ENCODE results near the gene C3orf33.

C3orf33 gene

DNA sequence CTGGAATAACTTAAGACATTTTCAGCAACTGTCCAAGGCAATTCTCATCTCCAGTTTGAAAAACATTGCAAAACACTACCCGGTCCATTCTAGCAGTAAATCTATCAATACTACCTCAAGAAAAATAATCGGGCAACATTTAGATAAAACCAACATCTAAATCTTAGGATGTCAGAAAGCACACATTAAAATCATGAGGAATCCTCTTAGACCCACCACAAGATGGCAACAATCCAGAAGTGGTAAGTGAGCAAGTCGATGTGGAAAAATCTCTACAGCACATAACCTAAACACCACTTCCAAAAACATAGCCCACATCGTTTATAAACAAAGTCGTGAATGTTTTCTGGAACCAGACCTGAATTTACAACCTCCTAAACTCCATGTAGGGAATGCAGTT lies 66.9 kb downstream of the C3orf33 start:
- no peaks in the 10 kb centered on the region for H3K36me3 Mint-ChIP-seq (ENCODE audit: low read depth)
- no peaks in the 10 kb centered on the region for H3K9me3 Mint-ChIP-seq
- no peak overlapping the region for H3K27ac Mint-ChIP-seq
- peaks cover 5% of the 10 kb centered on the region for H3K4me1 Mint-ChIP-seq (ENCODE audit: low read depth)
- DNase-seq: no peak
- H3K27me3 Mint-ChIP-seq: peaks cover 51% of the 10 kb centered on the region
- H3K4me3 Mint-ChIP-seq: no peak overlapping the region

DNA sequence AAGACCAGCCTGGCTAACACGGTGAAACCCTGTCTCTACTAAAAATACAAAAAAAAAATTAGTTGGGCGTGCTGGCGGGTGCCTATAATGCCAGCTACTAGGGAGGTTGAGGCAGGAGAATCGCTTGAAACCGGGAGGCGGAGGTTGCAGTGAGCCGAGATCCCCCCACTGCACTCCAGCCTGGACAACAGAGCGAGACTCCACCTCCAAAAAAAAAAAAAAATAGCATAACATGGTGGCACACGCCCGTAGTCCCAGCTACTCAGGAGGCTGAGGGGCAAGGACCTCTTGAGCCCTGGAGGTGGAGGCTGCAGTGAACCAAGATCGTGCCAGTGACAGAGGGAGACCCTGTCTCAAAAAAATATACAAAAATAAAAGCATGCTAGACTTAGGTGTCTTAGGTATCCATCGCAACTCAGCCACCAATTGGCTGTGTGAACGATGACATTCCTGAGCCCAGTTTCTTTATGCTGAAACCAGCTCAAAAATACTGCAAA lies 67.5 kb downstream of the C3orf33 start:
- Mint-ChIP-seq H3K27me3 (peaks cover 52% of the 10 kb centered on the region), H3K36me3 (ENCODE audit: low read depth) (no peaks in the 10 kb centered on the region), H3K27ac (no peak overlapping the region), H3K4me3 (no peak overlapping the region), H3K9me3 (no peaks in the 10 kb centered on the region), H3K4me1 (ENCODE audit: low read depth) (peaks cover 2% of the 10 kb centered on the region)
- DNase-seq: no peak

DNA sequence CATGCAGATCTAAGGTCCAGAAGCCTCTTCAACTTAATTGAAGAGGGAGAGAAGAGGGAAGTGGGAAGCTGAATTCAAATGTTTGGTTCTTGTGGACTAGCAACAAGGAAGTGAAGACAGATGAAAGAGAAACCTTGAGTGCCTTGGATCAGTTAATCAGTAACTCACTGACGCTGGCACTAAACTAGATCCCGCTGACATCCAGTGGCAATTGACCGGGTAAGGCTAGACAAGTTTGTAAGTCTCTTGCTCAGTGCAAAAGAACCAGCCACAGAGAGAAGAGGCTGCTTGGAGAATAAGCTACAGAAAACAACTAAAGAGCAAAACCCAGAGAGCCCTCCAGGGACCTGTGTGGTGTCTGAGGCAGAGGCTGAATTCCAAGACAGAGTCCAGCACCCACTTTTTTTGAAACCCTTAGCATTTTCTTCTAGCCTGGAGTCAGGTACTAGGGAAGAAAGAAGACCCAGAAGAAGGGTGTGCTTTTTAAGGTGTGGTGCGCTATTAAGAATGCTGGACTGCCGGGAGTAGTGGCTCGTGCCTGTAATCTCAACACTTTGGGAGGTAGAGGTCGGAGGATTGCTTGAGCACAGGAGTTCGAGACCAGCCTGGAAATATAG lies 68.1 kb downstream of the C3orf33 start:
- DNase-seq: no peak
- H3K27me3 Mint-ChIP-seq: peaks cover 50% of the 10 kb centered on the region
- no peak overlapping the region for H3K4me3 Mint-ChIP-seq
- no peaks in the 10 kb centered on the region for H3K36me3 Mint-ChIP-seq (ENCODE audit: low read depth)
- no peaks in the 10 kb centered on the region for H3K9me3 Mint-ChIP-seq
- H3K27ac Mint-ChIP-seq: no peak overlapping the region
- H3K4me1 Mint-ChIP-seq (ENCODE audit: low read depth): no peaks in the 10 kb centered on the region

DNA sequence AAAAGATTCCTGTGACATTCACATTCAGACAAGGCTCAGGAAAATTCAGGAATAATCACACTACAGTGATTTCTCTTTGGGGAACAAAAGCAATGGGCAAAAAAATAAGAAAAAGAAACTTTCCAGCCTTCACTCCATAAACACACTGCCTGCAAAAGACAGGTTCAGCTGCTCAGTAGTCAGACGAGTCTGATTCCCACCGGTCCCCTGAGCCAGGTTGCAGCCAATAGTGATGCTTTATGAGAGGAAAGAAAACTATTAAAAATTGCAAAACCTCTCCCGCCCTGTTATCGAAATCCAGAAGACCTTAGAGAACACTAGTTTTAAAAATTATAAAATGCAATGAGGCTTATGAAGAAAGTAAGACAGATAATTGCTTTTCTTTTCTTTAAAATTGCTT lies 69.7 kb downstream of the C3orf33 start:
- no peak overlapping the region for H3K4me3 Mint-ChIP-seq
- peaks cover 44% of the 10 kb centered on the region for H3K27me3 Mint-ChIP-seq
- no peak for DNase-seq
- H3K9me3 Mint-ChIP-seq: no peaks in the 10 kb centered on the region
- H3K4me1 Mint-ChIP-seq (ENCODE audit: low read depth): no peaks in the 10 kb centered on the region
- H3K36me3 Mint-ChIP-seq (ENCODE audit: low read depth): no peaks in the 10 kb centered on the region
- no peak overlapping the region for H3K27ac Mint-ChIP-seq

DNA sequence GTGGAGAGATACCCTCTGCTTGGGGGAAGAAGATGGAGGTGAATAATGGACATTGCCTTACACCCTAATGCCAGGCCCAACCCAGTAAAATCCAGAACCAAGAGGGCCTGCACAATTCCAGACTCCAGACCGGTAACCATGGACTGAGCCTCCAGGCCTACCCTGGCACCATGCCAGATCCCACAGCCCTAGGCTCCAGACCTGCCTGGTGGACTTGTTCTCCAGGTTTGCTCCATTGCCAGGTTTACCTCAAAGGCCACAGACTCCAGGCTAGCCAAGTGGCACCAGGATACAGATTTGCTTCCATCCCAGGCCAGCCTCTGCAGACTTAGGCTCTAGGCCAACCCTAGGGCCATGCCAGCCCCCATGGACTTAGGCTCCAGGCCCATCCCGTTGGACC lies 75.2 kb downstream of the C3orf33 start:
- peaks cover 22% of the 10 kb centered on the region for H3K27me3 Mint-ChIP-seq
- no peaks in the 10 kb centered on the region for H3K36me3 Mint-ChIP-seq (ENCODE audit: low read depth)
- H3K4me3 Mint-ChIP-seq: no peak overlapping the region

DNA sequence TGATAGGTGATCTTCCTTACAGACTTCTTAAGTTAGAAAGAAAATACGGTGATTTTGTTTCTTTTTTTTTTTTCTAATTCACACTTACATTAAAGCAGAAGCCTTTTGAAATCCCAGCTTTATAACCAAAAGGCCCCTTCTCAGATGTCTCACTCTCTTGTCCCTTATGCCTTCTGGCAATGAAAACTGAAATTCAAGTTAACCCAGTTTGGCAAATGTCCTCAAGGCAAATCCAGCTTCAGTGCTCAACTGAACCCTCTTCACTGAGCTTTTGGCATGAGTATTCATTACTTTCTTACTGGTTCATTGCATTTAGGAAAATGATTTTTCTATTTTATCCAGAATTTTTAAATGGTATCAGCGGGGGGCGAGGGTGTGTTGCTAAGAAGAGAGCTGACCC lies 78.2 kb downstream of the C3orf33 start:
- no peak overlapping the region for H3K27ac Mint-ChIP-seq
- peaks cover 17% of the 10 kb centered on the region for H3K27me3 Mint-ChIP-seq
- H3K9me3 Mint-ChIP-seq: no peaks in the 10 kb centered on the region
- H3K4me3 Mint-ChIP-seq: no peak overlapping the region
- no peaks in the 10 kb centered on the region for H3K4me1 Mint-ChIP-seq (ENCODE audit: low read depth)
- no peaks in the 10 kb centered on the region for H3K36me3 Mint-ChIP-seq (ENCODE audit: low read depth)
- DNase-seq: no peak

More for the DNA sequence above, 75.2 kb downstream of the C3orf33 start:
- Mint-ChIP-seq H3K27ac (no peak overlapping the region), H3K4me1 (ENCODE audit: low read depth) (no peaks in the 10 kb centered on the region), H3K9me3 (no peaks in the 10 kb centered on the region)
- DNase-seq: no peak

DNA sequence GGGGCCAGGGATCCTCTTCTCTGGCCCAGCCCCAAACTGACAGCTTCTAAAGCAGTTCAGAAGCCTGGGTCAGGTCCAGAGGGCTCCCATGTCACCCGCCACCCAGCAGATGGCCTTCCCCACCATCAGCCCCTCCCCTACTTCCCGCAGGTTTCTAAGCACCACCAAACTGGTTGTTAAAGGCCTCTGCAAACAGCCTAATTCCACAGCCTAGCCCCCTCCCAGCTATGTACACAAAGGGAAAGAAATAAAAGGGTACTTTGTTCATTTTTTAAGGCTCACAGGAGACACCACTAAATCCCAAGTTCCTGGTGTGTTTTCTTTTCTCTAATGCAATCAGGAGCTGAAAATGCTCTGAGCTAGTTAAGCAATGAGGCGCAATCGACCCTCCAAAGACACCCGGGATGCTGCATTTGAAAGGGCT lies 91.8 kb downstream of the C3orf33 start:
- peaks cover 5% of the 10 kb centered on the region for H3K9me3 Mint-ChIP-seq
- H3K4me3 Mint-ChIP-seq: no peak overlapping the region
- H3K27me3 Mint-ChIP-seq: no peaks in the 10 kb centered on the region
- no peak overlapping the region for H3K27ac Mint-ChIP-seq
- DNase-seq: no peak
- no peaks in the 10 kb centered on the region for H3K36me3 Mint-ChIP-seq (ENCODE audit: low read depth)
- no peaks in the 10 kb centered on the region for H3K4me1 Mint-ChIP-seq (ENCODE audit: low read depth)
